Femur (tissue), 1 donor: Measurements from ENCODE around the gene ACVRL1.
A peak's percentile ranks its signal among the peaks of the same experiment; 100 is the strongest.

Source experiments
- DNase-seq: peaks from one replicate; pipeline ENCODE4 v3.0.0-alpha.2; 2017

The ACVRL1 gene

DNA sequence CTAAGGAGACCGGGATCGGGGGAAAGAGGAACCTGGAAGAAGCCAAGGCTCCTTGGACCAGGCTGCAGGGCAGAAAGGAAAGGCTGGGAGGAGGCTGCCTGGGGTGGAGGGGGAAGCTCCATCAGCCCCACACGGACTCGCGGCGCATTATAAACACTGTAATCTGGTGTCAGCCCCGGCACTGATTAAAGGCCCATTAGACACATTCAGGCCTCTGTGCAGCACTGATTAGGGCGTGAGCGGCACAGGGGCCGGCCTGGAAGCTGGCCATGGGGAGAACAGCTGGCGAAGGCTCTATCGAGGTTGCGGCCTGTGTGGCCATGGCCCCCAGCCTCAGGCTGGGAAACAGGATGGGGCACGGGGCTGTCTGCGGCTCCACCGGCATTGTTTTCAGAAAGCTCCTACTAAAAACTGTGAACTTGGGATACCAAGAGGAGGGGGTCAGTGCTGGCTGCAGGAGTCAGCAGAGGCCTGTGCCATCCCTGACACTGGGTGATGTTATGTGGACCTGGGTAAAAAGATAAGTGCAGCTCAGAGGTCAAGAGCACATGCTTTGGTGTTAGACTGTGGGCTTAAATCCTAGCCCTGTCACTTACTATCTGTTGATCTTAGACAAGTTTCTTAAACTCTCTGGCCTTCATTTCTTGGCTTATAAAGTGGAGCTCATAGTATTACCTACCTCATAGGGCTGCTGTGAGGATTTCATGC, 10.6 kb downstream of the ACVRL1 start:
- DNase-seq = no peak

DNA sequence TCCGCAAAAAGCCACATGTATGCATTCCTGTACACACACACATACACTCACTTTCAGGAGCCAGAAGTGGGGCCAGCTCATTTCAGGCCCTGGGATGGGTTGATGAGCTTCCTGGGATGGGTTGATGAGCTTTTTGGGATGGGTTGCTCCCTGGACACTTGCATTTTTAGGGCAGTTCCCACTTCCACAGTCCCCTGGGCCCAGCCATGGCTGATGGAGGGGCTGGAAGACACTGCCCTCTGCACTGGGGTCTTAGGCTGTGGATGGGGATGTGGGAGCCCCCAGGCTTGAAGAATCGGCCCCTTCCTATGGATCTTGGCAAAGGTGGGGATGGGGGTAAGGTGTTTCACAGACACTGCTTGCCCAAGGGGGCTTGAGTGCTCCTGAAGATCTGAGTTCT, 12.7 kb downstream of the ACVRL1 start:
- DNase-seq = no peak

DNA sequence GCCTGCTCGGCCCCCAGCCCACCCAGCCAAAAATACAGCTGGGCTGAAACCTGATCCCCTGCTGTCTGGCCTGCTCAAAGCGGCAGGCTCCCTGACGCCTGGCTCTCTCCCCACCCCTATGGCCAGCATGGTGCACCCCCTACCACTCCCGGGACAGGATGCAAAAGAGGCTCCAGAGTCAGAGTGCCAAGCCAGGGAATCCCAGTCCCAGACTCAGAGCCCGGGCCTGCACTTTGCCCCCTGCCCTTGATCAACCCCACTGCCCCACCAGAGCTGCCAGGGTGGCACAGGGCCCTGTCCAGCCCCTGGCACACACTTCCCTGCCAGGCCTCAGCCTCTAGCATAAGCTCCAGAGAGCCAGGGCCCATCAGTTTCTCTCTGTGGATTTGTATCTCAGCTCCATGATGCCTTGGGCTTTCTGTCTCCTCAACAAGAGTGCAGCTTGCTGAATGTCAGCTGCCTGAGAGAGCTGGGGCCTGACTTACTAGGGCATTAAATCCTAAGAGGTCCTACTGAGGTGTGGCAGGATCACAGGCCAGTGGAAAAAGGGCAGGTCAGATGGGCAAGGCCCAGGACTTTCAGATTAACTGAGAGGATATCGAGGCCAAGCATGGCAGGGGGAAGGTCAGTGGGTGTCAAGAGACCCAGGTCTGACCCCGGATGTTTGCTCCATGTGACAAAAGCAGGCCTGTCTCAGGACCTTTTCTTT, 13.9 kb downstream of the ACVRL1 start:
- DNase-seq = peak; percentile 70

DNA sequence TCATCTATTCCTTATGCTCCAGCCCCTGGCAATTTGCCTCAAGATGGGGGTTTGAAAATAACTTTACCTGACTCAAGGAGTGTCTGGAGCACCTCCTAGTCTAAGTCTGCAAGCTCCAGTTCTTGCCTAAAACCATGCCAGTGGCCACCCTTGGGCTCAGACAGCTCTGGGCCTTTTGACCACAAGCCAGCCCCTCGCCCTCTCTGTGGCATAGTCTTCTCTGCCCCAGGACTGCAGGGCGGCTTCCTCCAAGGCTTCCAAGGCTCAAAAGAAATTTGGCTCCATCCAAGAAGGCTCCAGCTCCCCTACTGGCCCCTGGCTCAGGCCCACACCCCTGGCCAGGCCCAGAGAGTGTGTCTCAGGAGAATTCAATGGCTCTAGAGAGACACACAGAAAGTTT, 14.8 kb downstream of the ACVRL1 start:
- no peak for DNase-seq

DNA sequence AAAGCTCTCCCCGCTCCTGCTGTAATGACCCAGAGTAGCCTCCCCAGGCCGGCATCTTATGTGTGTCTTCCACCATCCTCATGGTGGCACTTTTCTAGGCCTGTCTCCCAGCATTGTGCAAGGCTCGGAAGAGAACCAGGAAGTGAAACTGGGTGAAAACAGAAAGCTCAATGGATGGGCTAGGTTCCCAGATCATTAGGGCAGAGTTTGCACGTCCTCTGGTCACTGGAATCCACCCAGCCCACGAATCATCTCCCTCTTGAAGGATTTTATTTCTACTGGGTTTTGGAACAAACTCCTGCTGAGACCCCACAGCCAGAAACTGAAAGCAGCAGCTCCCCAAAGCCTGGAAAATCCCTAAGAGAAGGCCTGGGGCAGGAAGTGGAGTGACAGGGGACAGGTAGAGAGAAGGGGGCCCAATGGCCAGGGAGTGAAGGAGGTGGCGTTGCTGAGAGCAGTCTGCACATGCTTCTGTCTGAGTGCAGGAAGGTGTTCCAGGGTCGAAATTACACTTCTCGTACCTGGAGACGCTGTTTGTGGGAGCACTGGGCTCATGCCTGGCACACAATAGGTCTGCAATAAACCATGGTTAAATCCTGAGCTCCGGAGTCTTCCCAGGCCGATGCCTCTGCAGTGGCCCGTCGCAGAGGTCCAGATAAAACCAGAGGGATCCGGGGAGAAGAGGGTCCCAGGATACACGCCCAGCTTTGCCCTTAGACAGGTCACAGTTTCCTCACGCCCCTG, 15.6 kb downstream of the ACVRL1 start:
- DNase-seq = no peak

DNA sequence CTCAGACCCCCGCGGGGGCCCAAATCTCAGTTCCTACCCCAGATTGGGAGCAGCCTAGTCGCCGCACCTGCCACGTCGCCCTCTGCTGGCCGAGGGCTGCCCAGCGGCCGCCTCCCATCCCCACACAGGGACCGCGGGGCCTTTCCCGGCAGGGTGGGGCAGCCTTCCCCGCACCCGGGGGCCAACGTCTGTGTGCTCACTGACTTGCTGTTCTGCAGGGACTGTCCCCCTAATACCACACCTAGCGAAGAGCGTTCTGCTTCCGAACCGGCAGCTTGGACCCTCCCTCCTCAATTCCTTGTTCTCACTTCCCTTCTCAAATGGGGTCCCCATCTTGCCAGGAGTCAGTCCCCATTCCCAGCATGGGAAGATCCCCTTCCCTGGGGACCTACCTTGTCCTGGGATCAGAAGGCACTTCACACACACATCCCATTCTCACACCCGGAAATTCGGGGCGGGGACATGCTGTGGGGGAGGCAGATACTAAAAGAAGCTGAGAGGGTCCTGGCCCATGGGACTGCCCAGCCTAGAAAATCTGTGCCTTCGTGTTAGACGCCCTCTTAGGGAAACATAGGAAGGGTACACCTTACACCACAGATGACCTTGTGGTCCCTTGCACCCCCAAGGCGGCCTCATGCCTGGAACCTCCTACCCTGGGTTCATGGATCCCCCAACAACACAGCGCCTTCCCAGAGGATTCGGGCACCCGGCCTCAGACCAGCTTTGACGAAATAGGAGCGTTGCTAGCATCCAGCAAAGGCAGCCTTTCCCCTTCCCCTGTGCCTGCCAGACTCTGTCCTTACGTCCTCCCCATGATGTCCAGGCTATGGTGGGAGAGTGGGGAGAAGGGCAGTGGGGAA, 16.4 kb downstream of the ACVRL1 start:
- DNase-seq = peak; percentile 65

DNA sequence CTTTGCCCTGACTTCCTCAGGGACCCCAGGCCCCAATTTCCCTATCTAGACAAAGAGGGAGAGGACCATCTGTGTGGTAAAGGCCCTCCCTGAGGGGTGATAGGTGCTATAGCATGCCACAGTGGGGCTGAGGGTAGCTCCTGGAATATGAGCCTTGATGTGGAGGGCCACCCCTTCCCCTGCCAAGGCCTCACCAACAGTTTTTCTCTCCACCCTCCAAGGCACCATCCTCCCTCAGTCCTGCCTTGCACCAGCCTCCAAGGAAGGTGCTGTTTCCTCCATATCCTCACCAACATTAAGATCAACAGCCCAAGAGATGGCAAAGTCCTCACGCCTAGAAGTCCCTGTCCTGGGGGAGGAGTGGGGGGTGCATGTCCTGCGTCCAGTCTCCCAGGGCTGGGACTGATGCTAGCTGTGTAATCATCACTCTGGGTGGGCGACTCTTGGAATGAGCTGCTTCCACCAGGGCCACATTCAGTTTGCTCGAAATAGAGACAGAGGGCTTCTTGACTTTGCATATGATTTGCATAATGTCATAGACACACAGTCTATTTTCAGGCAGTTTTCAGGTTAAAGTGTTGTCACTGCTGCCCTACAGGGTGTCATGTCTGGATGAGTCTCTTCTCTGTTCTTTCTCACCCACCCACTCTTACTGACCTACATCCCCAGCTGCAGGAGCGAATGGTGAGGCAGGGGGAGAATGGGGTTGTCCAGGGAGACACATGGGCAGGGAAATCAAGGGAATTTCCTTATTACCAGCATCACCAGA, 17.4 kb downstream of the ACVRL1 start:
- DNase-seq = no peak

DNA sequence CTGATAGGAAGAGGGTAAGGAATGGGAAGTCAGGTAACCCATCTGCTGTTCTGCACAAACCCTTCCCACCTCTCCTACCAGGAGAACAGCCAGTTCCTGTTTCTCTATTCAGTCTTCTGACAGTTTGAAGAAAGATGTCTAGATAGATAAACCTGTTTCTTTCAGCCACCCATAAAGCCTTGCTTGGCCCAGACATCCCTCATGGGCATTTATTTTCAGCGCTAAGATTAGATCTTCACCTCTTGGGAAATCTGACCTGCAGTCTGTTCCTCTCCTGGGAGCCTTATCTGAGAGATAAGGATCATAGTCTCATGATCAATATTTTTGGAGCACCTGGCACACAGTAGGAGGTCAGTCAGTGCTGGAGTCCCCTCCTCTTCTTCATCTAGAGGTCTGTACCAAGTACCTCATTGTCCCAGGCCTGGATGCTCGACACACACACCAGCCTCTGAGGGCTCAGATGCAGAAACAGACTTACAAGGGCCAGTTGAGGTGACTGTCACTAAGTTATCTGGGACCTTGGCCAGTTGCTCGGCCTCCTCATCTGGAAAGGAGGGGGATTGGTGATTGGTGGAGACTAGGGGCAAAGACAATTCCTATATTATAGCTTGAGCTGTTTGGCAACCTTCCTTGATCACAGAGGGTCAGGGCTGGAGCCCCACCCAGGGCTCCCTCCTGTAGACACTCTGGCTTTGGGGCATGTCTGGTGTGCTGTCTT, 18.2 kb downstream of the ACVRL1 start:
- peak; percentile 14 for DNase-seq

DNA sequence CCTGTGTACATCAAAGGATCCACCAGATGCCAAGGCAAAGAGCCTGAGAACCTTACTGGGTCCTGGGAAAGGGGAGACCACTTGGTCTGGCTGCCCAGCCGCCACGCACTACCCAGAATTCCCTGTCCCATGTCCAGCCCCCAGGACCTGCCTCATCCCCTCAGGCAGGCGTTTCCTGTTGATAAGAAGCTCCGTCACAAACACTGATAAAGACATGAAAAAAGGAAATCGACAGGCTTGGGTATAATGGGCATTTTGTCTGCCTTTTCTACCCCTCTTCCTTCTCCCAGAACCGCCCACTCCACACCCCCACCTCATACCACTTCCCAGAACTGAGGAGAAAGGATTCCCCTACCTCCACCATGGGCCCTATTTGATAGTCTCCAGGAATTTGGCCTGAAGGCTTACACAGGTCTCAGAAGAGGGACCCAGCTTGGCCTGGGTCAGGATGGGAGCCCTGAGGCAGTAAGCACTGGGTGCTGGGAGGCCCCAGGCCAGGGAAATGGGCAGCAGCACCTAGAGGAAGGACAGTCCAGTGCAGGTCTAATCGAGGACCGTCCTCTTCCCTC, 18.8 kb downstream of the ACVRL1 start:
- DNase-seq = peak; percentile 22

DNA sequence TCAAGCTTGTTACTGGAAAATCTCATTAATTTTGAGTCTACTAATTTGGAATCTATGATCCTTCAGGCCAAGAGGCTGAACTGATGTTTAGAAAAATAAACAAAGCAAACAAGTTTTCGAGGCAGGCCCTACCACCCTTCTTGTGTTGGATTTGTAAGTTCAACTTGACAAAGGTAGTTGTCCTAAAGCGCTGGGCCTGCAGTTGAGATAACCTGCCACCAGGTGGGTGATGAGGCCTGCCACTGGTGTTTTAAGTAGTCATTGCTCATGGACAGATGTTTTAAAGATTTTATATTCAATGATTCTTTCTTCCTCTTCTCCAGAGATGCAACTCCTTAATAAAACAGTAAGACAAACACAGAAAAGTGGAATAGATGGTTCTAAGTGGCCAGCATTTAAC, 19.4 kb downstream of the ACVRL1 start:
- DNase-seq = no peak

DNA sequence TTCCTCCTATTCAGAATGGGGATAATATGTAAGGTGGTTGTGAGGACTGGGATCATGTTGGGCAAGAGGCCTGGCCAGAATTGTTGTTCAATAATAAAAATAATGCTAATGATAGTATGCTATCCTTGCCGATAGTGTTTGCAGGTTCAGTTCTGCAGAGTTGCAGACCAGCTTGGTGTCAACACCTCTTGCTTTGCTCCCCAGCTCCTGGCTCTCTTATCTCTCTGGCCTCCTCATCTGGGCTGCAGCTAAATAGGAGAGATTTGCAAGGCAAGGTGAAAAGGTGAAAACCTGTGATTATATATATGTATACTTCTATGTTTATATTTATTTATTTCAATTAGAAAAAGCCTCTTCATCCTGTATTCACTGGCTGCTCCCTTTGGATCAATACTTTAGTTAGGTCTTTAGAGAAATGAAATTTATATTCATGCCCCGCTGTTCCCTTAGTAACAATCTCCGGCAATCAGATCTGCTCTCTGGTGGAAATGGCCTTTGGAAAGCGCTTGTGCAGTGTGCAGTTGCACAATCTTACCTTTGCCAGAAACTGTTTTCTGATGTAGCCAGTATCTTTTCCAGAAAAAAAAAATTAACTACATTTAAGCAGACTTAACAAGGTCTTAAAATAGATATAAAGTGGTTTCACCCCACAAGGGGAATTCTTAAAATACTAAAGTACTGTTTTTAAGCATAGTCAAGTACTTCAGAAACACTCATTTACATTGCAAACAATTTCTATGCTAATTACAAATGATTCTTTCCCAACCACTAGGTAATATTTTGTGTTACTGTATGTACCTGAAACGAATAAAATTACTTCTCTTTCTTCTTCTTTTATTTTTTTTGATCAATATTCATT, 25.1 kb downstream of the ACVRL1 start:
- no peak for DNase-seq

DNA sequence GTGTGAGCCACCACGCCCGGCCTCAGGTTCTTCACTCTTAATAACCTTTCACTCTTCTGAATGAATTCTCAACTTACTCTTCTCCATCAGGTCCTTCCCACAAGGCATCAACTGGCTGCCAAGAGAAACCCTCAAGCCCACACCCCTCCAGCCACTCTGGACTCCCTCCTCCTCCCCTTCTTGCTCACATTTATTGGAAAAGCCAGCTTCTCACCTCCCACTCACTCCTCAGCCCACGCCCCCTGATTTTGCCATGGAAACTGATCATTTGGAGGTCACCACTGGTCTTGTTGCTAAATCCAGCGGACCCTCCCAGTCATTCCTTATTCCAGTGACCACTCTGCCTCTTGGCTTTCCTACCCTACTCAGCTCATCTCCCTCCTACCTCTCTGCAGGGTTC, 26.8 kb downstream of the ACVRL1 start:
- no peak for DNase-seq

DNA sequence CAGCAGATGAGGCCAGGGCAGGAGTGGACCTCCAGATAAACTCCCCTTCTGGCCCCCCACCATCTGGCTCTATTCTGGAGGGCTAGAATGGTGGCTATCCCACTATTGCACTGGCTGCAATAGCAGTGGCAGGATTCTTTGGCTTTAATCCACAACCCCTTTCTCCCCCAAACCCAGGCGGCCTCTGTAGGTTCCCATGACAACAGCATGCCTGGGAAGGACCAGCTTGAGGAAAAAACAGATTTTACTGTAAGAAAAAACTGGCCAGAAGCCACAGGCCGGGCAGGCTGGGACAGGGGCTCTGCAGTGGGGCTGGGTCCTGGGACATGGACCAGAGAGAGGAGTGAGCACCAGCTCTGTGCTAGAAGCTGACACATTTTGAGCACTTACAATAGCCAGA, 30.6 kb downstream of the ACVRL1 start:
- no peak for DNase-seq

DNA sequence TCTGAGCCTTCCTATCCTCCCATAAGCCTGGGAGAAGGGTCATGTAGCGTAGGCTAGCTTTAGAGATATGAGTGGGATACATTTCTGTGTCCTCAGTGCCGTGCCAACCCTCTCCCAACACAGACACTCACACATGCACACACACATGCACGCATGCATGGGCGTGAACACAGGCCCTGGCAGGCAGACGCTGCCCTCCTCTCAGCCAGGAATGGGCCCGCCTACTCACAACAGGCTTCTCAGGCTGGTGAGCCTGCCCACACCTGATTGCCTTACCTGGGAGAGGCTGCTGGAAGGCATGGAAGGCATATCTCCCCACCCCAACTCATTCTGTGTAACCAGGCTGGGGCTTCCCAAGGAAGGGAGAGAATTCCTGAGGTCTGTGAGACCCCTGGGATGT, 31.4 kb downstream of the ACVRL1 start:
- no peak for DNase-seq

DNA sequence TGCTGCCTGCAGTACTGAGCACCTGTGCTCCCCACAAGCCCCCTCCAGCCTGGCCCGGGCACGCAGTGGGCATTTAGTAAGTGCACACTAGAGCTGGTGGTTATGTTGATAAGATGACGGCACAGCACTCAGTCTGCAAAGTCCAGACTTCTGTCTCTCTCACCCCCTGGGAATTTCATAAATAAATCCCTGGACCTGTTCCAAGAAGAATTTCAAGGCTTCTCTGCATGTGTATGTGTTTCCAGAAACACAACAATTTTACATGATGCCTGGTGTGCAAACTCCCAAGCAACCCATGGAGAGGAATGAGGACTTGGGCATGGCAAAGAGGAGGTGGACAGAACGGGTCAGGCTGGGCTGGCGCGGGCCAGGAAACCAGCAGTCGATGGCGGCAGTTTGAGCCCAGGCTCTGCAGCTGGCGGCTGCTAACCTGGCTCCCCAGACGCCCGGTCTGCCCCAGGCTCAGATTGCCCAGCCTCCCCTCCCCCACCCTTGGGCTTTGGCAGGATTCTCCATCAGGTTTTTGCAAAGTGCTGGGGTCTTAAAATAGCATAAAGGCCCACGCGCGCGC, 33.8 kb downstream of the ACVRL1 start:
- no peak for DNase-seq

DNA sequence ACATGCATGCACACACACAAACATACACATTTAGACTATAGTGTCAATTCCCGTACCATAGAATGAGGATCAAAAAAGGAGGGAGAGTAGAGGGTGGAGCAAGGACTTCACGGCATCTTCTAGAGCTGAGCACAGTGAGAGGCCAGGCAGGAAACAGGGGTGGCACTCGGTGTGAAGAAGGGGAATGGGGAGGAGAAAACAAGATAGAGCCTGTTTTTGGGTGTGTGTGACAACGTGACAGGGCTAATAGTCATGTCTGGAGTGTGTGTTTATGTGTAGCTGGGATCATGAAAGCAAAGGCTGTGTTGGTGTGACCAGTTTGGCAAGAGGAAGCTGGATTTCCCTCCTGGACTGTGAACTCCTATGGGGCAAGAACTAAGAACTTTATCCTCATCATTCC, 34.3 kb downstream of the ACVRL1 start:
- no peak for DNase-seq

DNA sequence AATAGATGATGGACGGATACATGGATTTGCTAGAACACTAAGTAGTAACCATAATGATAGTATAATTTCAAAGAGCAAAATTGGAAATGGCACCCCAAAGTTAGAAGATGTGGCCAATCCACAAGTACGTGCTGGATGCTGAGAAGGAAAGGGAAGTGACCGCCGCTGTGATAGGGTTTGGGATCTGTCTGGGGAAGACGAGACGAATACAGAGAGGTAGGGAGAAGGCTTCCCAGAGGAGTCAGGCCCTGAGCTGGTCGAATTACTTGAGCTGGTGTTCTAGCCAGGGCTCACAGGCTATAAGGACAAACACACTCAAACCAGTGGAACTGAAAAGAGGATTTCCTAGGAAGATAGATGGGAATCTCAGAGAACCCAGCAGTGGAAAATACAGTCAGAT, 34.8 kb downstream of the ACVRL1 start:
- no peak for DNase-seq

DNA sequence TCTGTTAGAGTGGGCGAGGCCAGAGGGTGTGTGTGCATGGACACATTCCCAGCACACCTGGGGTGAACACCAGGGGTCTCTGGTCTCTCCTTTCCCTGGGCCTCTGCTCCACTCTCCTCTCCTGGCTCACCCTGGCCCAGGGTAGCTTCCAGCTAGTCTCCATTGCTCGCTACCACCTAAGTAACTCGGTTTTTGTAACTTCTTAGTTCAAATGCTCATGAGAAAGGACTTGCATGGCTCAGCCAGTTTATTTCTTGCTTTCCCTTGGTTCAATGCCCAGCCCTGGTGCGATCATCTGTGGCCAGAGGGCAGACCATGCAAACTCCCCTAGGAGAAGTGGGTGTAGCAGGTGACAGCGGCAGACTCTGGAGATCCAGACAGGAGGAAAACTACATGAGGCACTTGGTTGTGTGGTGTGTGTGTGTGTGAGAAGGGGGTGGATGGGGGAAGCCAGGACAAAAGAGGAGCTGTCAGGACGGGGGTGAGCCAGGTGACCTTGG, 35.2 kb downstream of the ACVRL1 start:
- no peak for DNase-seq

DNA sequence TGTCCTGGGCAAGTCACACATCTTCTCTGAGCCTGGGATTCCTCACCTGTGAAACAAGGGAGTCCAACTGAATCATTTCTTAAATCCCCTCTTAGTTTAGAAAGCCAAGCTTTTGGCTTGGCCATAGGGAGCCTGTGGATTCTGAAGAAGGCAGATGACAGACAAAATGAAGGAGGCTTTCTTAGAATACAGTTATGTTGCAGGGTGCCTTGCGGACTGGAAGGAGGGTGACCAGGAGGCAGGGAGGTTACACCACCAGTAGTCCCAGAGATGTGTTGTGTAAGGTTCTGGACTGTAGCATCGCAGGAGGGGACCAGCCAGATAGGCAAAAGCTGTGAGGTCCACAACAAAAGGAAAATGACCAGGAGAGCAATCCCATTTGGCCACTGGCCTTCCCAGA, 36.0 kb downstream of the ACVRL1 start:
- no peak for DNase-seq
